Right lobe of liver (tissue), 4 donors: ENCODE data around the gene GLIS1.

Experiments
- POLR2A ChIP-seq: fragments of 450-650 bp; IDR thresholded peaks from one replicate; pipeline ENCODE4 v1.6.1; 2017; ENCODE audit warnings: antibody characterized with exemption, mild to moderate bottlenecking
- TF ChIP-seq, protein P1 (sequence below), 4 donors: fragments of 200-600 bp in 3 of 4; fragments of 450-650 bp in 1 of 4; IDR thresholded peaks; one replicate each; pipeline versions ENCODE4 v1.5.1 to v1.8.0; 2016 to 2022; ENCODE audit warnings: antibody characterized with exemption in 4 of 4, mild to moderate bottlenecking in 2 of 4
- donor health status: DM: no; HTN: no; CAD: no.
- donor health status: DM: no; HTN: no; CAD: no.
- donor health status: DM: no; HTN: yes; CAD: no.

DNA sequence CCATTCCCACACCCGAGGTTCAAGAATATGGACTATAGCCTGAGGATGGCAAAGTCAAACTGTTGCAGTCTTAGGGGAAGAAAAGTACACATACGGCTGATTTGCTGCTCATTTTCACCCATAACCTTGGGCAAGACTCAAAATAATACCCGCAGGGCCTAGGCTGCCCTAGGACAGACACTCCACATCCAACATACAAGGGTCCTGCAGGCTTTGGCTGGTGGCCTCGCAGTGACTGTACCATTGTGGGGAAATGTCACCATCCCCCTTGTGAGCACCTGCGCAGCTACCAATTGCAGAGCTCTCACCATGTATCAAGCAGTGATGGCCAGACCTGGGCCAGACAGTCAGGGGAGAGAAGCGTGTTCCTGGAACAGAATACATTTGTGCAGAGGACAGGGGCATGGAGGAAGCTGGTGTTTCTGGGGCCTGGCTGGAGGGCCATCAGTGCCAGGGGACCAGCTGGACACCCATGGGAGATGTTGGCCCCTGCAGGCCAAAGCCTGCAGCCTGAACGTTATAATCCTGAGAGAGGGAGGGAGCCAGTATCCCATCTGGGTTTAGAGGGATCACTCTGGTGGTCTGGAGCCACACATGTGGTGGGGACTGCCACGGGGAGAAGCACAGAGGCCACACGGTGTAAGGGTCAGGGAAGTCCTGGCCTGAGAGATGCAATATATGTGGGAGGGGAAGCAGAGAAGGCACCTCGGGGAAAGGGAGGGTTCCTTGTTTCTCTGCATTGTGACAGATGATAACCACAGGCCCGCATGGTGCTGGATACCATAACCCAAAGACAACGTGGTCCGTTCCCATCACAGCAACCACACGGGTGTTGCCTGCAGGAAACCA is 101.2 kb downstream of the GLIS1 start:
- no peak for TF ChIP-seq POLR2A
- TF ChIP-seq, protein P1, sequence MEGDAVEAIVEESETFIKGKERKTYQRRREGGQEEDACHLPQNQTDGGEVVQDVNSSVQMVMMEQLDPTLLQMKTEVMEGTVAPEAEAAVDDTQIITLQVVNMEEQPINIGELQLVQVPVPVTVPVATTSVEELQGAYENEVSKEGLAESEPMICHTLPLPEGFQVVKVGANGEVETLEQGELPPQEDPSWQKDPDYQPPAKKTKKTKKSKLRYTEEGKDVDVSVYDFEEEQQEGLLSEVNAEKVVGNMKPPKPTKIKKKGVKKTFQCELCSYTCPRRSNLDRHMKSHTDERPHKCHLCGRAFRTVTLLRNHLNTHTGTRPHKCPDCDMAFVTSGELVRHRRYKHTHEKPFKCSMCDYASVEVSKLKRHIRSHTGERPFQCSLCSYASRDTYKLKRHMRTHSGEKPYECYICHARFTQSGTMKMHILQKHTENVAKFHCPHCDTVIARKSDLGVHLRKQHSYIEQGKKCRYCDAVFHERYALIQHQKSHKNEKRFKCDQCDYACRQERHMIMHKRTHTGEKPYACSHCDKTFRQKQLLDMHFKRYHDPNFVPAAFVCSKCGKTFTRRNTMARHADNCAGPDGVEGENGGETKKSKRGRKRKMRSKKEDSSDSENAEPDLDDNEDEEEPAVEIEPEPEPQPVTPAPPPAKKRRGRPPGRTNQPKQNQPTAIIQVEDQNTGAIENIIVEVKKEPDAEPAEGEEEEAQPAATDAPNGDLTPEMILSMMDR (IDR thresholded peaks at IDR 0.05) = no peak
